22Rv1 (cell line): ENCODE measurements around the gene POLA1.
"Not testable (repeated sequence)": the region's sequence is repeated elsewhere in the genome, so short reads cannot be mapped to it uniquely, and the experiment has no call there.

Source experiments
- CTCF ChIP-seq: fragments of 450-650 bp; IDR thresholded peaks from 2 replicates; pipeline ENCODE4 v1.5.1; 2017; ENCODE audit warnings: mild to moderate bottlenecking
- ZFX ChIP-seq: fragments of 450-650 bp; IDR thresholded peaks from 2 replicates; pipeline ENCODE4 v1.6.1; 2017; ENCODE audit warnings: antibody characterized with exemption, borderline replicate concordance

GRCh38 chrX:24655679-24656078, 38.0 kb upstream of the POLA1 start:
- TF ChIP-seq CTCF, ZFX: not testable (repeated sequence)
